MV-4-11 (cell line): ENCODE results near the gene ASAP2.

ENCODE experiments used
- DNase-seq: peaks from one replicate; lab custom pipeline; 2025; lab: John Stamatoyannopoulos, UW

ASAP2 gene

DNA sequence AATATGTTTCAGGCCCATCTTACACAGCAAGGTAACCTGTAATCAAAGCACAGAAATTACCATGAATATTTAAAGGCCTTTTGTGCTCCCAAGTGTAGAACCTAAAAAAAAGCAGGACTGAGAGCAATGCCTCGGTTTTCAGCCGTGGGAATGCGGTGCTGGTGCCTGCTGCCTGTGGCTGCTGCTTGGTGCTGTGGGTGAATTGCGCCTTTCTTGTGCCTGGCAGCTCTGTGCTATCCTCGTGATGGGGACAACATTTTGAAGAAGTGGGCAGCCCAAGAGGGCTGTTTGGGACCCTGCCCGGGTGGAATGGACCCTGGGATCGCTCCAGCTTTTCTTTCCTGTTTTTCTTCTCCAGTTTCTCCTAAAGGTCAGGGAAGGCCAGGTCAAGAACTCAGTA is 91.2 kb downstream of the ASAP2 start:
- DNase-seq: no peak

DNA sequence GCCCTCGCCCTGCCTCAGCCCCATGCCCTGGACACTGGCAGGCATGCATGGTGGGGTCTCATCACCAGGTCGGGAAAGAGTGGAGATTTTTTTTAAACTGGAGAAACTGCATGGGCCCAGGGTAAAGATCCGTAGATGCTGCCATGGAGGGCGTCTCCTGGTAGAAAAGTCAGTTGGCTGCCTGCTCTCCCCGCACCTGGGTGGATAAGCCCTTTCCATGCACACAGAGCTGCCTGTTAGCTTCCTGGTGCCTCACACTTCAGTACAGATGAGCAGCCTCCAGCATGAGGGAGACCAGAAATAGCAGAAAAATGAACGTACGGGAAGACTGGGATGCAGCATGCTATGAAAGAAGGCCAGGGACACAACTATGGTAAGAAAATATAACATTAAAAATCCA is 92.0 kb downstream of the ASAP2 start:
- DNase-seq: no peak

DNA sequence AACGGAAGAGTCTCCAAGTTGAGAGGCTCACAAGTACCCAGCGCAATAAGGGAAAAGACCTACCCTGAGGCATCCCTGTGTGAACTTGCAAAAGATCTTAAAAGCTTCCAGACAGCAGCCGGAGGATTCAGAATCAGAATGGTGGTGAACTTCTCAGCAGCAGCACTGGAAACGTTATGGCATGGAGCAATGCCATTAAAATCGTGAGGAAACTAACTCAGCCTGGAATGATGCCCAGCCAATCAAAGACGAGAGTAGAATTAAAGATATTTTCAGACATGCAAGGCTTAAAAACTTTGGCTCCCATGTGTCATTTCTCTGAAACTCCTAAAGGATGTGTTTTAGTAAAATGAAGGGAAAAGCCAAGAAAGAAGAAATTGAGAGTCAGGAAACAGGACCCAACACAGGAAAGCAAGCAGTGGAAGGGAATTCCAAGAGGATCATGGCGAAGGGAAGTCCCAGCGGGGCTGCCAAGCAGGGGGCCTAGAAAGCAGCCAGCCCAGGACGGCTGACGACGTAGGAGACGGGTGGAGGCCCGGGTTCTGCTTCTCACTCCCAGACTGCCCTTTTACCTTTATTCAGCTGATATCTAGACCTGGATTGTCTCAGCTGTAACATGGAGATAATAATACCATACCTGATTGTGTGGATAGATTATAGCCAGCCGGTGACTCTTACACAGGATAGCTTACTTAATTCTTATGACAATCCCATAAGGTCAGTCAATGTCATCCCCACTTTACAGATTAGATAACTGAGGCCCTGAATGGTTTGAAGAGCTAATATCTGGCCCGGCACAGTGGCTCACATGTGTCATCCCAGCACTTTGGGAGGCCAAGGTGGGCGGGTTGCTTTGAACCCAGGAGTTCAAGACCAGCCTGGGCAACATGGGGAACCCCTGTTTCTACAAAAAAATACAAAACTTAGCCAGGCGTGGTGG is 92.8 kb downstream of the ASAP2 start:
- no peak for DNase-seq

DNA sequence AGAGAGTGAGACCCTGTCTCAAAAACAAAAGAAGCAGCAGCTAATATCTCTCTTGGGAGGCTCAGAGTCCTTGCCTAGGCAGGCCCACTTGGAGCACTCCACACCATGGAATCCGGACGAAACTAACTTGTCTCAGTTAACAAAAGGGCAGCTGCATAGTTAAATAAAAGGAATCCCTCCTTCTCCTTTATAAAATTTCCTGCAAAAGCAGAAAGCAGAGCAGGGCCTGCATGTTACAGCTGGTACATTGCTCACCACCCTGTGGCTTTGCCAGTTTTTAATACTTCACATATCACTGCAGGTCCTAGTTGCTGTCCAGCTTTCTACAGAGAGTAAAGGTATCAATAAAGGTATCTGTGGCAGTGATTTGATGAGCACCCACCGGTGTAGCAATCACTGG is 93.6 kb downstream of the ASAP2 start:
- no peak for DNase-seq

DNA sequence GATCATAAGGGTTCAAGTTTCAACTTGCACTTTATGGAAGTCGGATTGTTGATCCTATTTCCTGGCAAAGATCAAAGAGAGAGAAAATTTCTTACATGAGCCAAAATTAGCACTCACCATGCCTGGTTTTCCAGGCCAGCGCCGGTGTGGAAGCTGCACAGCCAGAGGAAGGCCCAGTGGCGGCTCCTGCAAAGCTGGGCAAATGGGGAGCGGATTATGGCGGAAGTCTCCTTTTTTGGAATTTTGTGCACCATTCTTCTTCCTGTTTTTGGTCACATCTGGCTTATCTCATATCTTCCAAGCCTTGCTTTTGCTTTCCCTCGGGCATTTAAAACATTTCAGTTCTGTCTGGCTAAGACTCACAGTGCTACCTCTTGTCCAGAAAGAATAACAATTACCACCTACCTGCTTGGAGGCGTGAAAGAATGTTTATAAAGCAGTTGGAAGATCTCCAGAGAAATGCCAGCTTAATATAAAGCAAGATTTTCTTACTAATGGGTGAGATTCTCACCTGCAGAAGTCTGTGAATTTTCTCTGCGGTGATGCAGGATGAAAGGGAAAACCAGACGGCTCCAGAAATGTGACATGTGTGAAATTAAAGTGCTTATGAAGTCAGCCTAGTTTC is 94.3 kb downstream of the ASAP2 start:
- DNase-seq: no peak

DNA sequence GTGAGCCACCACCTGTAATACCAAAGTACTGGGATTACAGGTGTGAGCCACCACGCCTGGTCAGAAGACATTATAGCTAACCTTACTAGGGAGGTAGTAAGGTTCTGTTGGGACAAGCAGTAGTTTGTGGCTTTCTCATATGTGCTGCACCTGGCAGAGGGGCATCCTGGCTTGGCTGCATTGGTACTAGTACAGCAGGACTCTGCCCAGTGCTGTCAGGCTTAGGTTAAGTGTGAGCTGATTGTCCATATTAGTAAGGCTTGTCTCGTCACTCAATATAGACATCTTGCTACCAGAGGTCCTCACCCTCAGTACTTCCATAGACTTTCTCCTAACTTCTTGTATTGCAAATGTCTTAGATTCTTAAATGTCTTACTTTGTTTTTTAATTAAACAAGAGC is 96.1 kb downstream of the ASAP2 start:
- no peak for DNase-seq

DNA sequence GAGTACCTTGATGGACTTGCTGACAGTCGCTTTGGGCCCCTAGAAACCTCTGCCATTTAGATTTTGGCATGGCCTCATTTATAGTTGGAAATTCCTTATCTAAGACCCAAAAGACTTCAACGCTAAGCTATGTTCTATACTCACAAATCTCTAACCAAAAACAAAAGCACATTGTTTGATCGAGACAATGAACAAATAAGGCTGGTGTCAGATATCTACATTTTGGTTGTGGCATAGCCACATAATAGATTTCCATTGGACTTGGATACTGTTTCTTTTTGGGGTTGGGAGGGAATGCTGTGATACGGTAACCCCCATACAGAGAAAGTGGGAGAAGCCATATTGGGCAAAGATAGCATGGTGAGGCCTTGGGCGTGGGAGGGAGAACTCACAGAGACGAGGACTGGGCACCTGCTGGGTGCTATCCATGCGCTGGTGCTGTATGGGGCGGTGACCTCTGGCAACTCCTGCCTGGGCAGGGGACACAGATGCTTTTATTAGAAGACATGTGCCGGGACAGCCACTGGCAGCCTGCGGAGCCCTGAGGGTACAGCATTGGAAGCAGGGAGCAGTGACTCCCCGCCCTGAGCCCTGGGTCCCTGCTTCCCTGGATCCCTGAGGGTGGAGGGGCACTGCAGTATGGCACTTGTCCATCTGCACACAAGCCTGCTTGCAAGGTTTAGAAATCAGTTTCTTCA is 97.1 kb downstream of the ASAP2 start:
- no peak for DNase-seq

DNA sequence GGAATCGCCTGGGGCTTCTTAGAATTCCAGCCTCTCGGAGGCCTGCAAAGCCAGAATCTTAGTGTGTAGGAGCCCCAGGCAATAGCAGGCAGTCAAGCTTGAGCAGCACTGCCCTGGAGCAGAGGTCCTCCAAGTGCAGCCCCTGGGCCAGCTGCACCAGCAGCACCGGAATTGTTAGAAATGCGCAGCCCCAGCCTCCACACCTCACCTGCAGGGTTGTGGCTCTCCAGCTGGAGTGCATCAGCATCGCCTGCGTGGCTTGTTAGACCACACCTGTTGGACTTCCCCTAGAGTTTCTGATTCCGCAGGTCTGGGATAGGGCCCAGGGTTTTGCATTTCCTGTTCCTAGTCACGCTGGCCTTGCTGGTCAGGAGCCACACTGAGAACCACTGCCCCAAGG is 100.3 kb downstream of the ASAP2 start:
- DNase-seq: no peak

DNA sequence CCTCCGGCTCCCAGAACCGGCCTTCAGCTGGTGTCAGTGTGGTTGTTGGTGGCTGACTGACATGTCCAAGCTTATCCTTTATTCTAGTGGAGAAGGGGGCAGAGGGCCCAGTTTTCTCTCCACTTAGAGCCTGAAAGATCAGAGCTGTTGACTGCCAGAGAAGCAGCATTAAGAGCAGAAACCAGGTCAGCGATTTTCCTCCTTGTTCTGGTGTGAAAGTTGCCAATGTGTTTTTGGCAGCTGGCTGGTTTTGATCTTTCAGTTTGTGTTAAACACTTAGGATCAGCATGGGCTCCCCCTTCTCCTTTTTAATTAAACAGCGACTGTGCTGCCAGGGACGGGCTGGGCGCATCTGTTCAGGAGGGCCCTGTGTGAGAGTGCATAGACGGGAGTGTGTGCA is 100.9 kb downstream of the ASAP2 start:
- no peak for DNase-seq

DNA sequence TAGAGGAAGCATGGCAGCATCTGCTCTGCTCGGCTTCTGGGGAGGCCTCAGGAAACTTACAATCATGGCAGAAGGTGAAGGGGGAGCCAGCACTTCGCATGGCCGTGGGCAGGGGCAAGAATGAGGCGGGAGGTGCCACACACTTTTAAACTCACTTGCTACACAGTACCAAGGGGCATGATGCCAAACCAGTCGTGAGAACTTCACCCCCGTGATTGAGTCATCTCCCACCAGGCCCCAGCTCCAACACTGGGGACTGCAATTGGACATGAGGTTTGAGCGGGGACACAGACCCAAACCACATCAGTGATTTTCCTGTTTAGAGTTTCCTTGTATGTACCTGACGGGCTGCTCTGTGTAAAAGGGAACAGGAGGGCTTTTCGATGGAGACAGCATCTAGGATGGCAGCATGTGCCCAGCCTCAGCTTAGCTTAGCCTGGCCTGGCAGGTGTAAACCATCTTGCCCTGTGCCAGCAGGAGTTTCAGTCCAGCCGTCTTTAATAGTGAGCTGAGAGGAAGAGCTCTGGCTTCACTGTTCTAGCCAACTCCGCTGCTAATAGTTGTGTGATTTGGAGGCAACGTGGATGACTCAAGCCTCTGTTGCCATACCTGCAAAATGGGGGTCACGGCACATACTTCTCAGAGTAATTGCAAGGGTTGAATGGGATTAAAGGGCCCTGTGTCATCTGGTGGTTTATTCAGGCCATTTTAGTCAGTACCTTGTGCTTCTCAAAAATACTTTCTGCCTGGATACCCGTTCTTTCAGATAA is 101.8 kb downstream of the ASAP2 start:
- DNase-seq: no peak

DNA sequence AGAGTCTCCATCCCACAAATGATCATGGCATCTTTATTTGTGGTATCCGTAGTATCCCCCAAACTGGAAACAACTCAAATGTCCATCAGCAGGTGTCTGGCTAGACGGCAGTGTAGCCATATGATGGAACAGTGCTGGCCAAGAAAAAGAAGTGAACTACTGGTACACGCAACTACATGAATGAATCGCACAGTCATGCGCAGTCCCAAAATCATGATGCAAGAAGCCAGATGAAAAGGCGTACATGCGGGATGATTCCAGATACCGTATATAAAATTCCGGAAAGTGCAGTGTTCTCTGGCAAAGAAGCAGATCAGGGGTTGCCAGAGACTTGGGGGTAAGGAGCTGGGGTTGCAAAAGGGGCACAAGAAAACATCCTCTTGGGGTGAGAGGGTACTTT is 102.5 kb downstream of the ASAP2 start:
- no peak for DNase-seq

DNA sequence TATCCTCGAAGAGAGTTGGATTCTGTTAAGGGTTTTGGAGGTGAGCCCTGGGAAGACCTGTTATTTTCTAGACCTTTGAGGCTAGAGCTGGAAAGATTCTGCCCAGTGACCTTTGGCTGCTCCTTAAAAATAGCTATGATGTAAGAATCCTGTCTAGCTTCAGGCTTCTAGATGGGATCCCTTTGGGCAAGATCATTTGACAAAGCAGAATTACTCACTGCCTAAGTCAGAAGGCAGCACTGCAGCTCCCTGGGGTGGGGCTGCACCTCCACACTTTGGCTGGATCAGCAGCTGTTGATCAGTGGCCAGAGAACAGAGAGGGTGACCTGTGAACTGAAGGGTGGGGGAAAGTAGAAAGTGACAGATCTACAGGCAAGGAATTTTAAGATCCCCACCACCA is 103.8 kb downstream of the ASAP2 start:
- DNase-seq: no peak

DNA sequence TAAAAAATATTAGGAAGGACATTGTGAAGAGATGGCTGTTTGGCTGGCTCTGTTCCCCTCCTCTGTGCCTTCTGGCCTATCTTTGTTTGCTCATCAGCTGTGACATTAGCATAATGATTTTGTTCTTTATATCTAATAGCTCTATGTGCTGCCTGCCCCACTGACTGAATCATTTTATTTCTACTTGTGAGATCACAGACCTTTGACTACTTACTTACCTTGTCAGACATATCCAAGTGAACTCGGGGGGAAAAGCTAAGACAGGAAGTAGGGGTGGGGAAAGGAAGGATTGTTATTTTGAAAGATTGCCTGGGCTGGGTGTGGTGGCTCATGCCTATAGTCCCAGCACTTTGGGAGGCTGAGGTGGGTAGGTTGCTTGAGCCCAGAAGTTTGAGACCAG is 104.2 kb downstream of the ASAP2 start:
- no peak for DNase-seq

DNA sequence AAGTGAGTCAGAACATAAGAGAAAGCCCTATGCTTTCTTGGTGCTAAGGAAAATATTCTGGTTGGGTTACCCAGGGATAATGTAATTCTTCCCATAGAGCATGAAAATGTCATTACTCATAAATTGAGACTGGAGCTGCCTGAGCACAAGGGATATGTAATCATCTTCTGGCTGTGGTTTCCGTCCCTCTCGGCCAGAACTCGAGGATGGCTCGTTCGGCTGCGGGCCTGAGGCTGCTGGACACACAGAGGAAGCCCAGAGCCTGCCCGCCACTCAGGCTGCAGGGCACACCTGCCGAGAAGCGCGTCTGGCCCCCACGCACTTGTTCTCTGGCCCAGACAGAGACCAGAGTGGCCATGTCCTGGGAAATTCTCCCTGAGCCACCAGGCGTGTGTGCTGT is 104.9 kb downstream of the ASAP2 start:
- DNase-seq: no peak

DNA sequence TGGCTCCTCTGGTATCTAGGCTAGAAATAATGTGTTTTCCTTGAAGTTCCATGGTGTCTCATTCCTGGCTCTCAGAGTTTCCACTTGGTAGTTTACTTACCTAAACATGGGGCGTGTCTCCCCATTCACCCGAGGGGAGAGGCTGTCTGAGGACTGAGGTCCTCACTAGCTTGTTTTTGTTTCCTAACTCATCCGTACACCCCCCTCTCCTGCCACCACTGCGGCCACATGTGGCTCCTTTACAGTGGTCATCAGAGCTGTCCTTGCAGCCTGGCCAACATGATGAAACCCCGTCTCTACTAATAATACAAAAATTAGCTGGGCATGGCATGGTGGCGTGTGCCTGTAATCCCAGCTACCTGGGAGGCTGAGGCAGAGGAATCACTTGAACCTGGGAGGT is 106.0 kb downstream of the ASAP2 start:
- no peak for DNase-seq

DNA sequence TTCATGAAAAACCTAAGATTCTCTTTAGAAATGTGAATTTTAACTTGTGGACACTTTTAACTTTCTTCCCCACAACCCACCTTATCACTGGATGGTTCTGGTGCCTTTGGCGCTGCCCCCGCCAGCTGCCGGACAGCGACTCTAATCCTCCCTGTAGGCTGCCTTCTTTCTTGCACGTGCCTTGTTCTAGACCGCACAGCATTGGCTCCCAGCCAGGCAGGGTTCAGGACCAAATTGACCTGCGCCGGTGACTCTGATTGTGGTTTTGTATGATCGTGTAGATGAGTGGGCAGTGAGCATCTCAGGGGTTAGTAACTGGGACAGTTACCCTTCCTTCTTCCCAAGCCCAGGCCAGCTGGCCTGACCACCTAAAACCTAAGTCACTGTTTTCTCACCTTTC is 106.8 kb downstream of the ASAP2 start:
- no peak for DNase-seq

DNA sequence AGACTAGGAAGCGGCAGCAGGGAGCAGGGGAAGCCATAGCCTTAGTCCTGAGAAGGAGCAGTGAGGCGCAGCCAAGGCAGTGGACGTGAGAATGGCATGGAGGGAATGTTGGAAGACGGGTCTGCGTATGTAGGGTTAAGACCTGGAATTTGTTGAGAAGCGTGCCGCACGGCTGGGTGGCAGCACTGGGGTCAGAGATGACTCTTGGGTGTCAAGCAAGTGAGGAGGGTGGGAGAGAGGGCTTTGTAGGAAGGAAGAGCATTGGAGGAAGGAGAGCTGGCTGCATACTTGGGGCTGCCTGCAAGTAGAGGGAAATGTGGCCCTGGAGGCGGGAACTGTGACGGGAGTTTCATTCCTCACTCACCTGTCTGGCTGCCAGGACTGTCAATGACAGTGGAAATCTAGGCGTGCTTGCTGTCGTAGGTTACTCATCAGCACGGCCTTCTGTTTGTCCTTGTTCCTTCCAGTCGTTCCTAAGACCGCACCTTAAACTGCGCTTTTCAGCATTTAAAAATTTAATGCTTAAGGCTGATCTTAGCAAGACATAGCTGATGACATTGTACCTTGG is 108.8 kb downstream of the ASAP2 start:
- no peak for DNase-seq

DNA sequence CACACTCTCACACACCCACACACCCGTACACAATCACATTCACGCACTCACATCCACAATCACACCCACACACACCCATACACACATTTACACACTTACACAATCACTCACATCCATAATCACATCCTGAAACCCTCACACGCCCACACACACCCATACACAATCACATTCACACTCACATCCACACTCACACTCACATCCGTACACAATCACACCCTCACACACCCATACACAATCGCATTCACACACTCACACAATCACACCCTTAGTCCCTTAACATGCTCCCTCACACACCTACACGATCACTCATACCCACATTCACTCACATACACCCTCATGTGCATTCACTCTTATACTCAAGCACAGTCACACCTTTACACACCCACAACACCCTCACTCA is 110.9 kb downstream of the ASAP2 start:
- no peak for DNase-seq

DNA sequence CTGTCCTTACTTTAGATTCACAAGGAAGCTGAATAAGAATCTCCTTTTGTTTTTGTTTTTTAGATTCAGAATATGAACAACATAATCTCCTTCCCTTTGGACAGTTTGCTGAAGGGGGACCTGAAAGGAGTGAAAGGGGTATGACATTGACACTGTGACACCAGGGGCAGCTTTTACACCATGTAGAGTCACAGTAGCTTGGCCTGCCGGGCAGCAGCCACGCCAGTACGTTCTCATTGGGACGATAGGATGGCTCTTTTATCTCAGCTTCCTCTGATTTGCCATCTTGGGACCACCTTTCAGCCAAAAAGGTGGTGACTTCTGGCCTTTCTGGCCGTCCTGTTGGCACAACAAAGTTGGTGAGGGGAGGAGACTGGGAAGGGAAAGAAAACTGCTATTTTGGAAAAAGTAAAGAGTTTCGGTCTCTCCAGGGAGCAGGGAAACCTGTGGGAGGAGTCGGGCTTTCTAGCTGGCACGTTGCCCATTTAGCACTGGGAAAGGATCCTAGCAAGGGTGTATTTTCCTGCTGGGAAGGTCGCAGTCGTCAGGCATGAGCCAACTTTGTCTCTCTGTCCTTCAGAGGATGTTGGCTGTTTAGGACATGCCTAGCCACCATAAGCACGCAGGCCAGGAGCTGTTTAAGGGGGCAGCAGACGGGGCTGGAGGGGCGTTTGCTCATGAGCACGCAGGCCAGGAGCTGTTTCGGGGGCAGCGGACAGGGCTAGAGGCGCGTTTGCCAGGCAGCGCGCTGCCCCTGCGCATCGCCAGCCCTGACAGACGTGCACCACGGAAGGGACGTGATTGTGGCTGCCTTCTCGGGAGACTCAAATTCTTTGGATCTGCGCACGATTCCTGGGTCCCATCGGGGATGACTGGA is 112.1 kb downstream of the ASAP2 start:
- DNase-seq: no peak

DNA sequence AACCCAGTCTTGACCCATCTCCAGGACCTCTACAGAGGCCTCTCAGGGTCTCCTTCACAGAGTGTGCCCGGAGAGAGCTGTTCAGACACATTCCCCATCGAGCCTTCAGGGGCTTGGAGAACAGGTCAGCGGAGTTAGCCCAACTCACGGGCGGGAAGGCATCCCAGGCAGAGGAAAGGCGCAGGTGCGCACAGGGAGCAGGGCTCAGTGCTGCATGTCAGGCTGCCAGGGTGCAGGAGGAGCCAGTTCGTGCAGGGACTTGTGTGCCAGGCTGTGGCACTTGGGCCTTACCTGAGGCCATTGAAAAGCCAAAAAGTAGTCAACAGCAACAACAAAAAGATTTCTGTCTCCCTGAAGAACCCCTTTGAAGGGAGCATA is 112.7 kb downstream of the ASAP2 start:
- no peak for DNase-seq

DNA sequence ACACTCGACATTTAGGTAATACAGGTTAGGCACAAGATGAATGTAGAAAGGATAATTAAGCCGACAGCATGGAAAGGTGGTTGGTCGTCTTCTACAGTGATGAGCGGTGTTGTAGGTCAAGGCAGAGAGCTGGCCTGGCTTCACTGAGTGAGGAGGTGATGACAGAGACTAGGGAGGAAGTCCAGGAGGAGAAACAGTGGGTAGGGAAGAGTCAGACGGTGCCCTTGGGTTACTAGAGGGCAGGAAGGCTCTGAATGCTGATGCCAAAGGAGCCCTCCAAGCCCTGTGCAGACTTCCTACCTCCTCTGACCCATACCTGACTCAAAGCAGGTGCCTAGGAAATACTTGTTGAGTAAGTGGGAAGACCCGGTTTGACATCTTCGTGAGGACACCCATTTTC is 116.0 kb downstream of the ASAP2 start:
- DNase-seq: no peak
